GM12874 (cell line): ENCODE results near the gene DEFB123.

ENCODE experiments used
- CTCF ChIP-seq: IDR thresholded peaks from 2 replicates; pipeline ENCODE4 v1.5.1; 2011; ENCODE audit warnings: low read depth, mild to moderate bottlenecking, control low read depth, low read length, moderate library complexity; ENCODE audit not compliant: insufficient read depth

DEFB123 gene

DNA sequence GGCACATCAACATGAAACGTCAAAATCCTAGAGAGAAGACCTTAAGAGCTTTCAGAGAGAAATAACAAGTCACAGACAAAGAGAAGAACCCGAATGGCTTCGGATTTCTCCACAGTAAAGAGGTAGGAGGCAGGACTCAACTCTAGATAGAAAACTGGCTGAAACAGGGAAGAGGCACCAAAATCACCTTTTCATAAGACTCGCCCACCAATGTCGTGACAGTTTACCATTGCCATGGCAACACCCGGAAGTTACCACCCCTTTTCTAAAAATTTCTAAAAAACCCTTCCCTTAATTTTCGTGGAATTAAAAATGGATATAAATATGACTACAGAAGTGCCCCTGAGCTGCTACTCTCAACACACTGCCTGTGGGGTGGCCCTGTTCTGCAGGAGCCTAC is 22.1 kb upstream of the DEFB123 start:
- no peak for TF ChIP-seq CTCF

DNA sequence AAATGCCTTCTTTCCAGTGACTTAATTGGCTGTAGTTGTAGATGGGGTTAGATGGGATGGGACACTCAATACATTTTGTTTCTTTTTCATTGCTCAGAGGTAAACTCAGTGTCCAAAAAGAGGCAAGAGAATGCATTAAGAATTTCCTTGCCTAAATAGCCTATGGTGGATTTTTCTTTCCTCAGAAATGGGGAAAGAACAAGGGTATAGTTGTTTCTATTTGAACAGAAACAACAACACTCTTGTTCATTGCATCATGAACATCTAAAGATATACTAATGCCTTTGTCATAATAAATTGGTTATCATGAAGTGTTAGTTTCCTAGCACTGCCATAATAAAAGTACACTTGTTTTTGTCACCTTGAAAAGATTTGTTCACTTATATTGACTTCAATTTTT is 14.6 kb upstream of the DEFB123 start:
- no peak for TF ChIP-seq CTCF

GRCh38 chr20:31430568-31431115 is 9.8 kb upstream of the DEFB123 start:
- no peak for TF ChIP-seq CTCF

DNA sequence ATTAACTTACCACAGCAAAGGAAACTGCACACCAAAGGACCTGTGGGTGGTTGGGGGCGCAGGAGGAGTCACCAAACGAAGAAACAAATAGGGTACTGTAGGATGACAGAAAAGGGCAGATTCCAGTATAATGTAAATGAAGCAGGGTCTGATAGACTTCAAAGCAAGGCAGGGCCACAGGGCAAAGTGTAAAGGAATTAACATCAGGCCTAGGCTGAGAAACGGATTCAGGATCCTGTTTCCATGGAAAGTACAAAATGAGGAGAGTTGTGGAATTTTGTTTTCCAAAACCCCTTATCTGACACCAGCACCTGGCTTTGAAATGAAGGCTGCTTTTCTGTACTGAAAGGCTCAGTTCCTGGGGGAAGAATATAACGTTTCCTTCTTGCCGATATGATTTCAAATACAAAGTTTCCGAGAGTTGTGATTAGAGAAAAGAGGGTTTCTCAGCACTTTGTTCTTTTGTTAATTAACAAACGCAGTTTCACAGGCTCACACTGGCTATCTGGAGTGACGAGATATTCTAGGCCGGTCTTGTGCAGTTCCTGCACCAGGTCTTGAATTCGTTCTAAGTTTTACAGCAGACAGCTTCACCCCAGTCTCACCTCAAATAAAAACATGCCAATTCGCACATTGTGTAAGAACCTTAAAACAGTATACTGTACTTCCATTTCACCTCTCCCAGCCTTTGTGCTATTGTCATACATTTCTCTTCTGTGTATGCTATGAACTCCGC is 5.8 kb downstream of the DEFB123 start:
- TF ChIP-seq CTCF, result no peak

GRCh38 chr20:31449511-31450414 is 9.3 kb downstream of the DEFB123 start:
- no peak for TF ChIP-seq CTCF

DNA sequence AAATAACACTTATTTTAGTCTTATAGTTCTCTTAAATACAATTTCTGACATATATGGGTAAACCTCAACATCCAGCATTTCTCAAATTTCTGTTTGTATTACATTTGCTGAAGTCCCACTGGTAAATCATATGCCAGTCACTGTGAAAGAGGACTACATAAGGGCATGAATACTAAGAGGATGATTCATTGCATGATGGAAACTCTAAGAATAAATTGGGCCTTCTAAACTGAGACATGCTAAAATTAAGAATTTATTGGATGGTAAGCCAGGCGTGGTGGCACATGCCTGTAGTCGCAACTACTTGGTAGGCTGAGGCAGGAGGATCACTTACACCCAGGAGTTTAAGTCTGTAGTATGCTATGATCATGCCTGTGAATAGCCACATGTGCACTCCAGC is 12.1 kb downstream of the DEFB123 start:
- TF ChIP-seq CTCF, result no peak

DNA sequence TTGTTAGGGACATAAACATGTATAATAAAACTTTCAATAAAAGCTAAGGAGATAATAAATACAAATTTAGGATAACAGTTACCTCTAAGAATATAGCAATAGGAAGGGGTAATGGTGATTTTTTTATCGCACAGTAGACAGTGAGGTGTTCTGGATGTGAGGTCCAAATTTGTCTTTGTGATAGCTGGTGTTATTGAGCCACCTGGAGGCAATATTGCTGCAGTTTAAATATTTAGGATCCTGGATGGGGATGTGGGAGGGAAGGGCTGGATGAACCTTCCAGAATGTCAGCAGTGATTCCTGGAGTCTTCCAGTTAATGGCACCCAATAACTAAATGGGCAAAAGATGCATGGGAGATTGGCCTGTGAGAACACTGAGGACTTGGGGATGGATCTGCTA is 13.9 kb downstream of the DEFB123 start:
- TF ChIP-seq CTCF, result no peak
